CD4-positive, CD25-positive, alpha-beta regulatory T cell (primary cell): ENCODE data around the gene RCAN3. TPM values are rescaled to one million over a fixed set of nuclear protein-coding genes. Genes with fewer than 3 reads are reported as not detected.
A peak's percentile ranks its signal among the peaks of the same experiment; 100 is the strongest.
"Not testable (repeated sequence)": the region's sequence is repeated elsewhere in the genome, so short reads cannot be mapped to it uniquely, and the experiment has no call there.

Experiments
- ATAC-seq, 2 donors: fragments of 150-1000 bp; cut with Tn5 transposase; one replicate each; pipeline ENCODE4 v1.10.0; 2021; ENCODE audit warnings: low read depth in 2 of 2, moderate number of reproducible peaks in 2 of 2, moderate library complexity in 1 of 2
- DNase-seq, 3 donors: peaks; one replicate each; pipeline versions ENCODE4 v3.0.0 to v3.0.0-alpha.2; 2012 to 2022; ENCODE audit warnings: mixed read lengths in 1 of 3
- H3K27ac ChIP-seq: one replicate; pipeline ENCODE4 v1.7.0; 2013; ENCODE audit warnings: mild to moderate bottlenecking, low read length; ENCODE audit not compliant: insufficient read depth, poor library complexity, severe bottlenecking
- H3K27me3 ChIP-seq: one replicate; pipeline ENCODE4 v1.7.0; 2013; ENCODE audit warnings: low read length; ENCODE audit not compliant: control insufficient read depth, insufficient read depth
- H3K36me3 ChIP-seq: one replicate; pipeline ENCODE4 v1.7.0; 2013; ENCODE audit warnings: mild to moderate bottlenecking, low read length, moderate library complexity; ENCODE audit not compliant: control insufficient read depth, insufficient read depth
- H3K4me1 ChIP-seq: 2 replicates; pipeline ENCODE4 v1.7.0; 2013; ENCODE audit warnings: mild to moderate bottlenecking, low read length; ENCODE audit not compliant: insufficient read depth, control insufficient read depth, poor library complexity, severe bottlenecking
- H3K4me3 ChIP-seq: one replicate; pipeline ENCODE4 v1.7.0; 2013; ENCODE audit warnings: low read depth, mild to moderate bottlenecking, low read length, moderate library complexity
- H3K9me3 ChIP-seq, 2 experiments: 1 replicate in 1 of 2; 2 replicates in 1 of 2; pipeline ENCODE4 v1.7.0; 2013; ENCODE audit warnings: low read length in 2 of 2, mild to moderate bottlenecking in 1 of 2, moderate library complexity in 1 of 2; ENCODE audit not compliant: control insufficient read depth in 2 of 2
- H3K27ac Mint-ChIP-seq, 3 donors: one replicate each; pipeline ENCODE4 v1.8.0; 2020 to 2022; ENCODE audit warnings: mild to moderate bottlenecking in 3 of 3, mixed read lengths in 3 of 3, moderate library complexity in 2 of 3
- H3K27me3 Mint-ChIP-seq: one replicate; pipeline ENCODE4 v1.8.0; 2022; ENCODE audit warnings: mild to moderate bottlenecking, mixed read lengths
- H3K36me3 Mint-ChIP-seq: one replicate; pipeline ENCODE4 v1.8.0; 2020; ENCODE audit warnings: mixed read lengths
- H3K4me1 Mint-ChIP-seq, 4 donors: one replicate each; pipeline ENCODE4 v1.8.0; 2020 to 2022; ENCODE audit warnings: mixed read lengths in 4 of 4, mild to moderate bottlenecking in 1 of 4
- H3K4me3 Mint-ChIP-seq, 4 donors: one replicate each; pipeline ENCODE4 v1.8.0; 2020 to 2022; ENCODE audit warnings: mild to moderate bottlenecking in 4 of 4, mixed read lengths in 4 of 4, moderate library complexity in 3 of 4
- H3K9me3 Mint-ChIP-seq, 7 donors: one replicate each; pipeline ENCODE4 v1.8.0; 2020 to 2022; ENCODE audit warnings: mixed read lengths in 7 of 7, mild to moderate bottlenecking in 3 of 7, moderate library complexity in 2 of 7
- polyA plus RNA-seq, 4 donors: library from polyadenylated mRNA; unstranded; fragments of 300-500 nt; fragmentation: Illumina TruSeq; gene quantifications; one replicate each; pipeline ENCODE4 v1.2.3, GENCODE V29; 2021
- total RNA-seq: library from RNA; stranded (reverse); gene quantifications from one replicate; pipeline ENCODE4 v1.2.3, GENCODE V29; 2022

Gene RCAN3
- total and polyA plus RNA-seq, 5 donors from 2014 or later, result 126 to 172 (median 137) TPM

- no peaks in the 10 kb centered on the region for H3K9me3 Mint-ChIP-seq
- H3K36me3 Mint-ChIP-seq, result peaks cover 40% of the 10 kb centered on the region
- Histone ChIP-seq H3K27me3 (no peaks in the 10 kb centered on the region), H3K4me1 (peaks cover 49% of the 10 kb centered on the region), H3K9me3 (no peaks in the 10 kb centered on the region), H3K27ac (peak overlapping the region; percentile 29), H3K36me3 (peaks cover 53% of the 10 kb centered on the region), H3K4me3 (peak overlapping the region; percentile 9)
- H3K4me1 Mint-ChIP-seq, result peaks cover 39 to 80% (median 59%) of the 10 kb centered on the region in 4 donors
- peak overlapping the region in 2 of 4 donors; percentile 18 to 77 for H3K4me3 Mint-ChIP-seq
- ATAC-seq (no peak), DNase-seq (no peak)
- peak overlapping the region; percentile 44 to 79 (median 62) for H3K27ac Mint-ChIP-seq
- H3K27me3 Mint-ChIP-seq, result no peaks in the 10 kb centered on the region
Observed at GRCh38 chr1:24528744-24529143, 26.1 kb downstream of the RCAN3 start.

GRCh38 chr1:24529292-24529691 is 26.7 kb downstream of the RCAN3 start:
- Mint-ChIP-seq H3K27ac (peak overlapping the region; percentile 44 to 79 (median 62)), H3K4me3 (peak overlapping the region in 1 of 4 donors; percentile 77), H3K4me1 (peaks cover 39 to 80% (median 62%) of the 10 kb centered on the region in 4 donors), H3K36me3 (peaks cover 46% of the 10 kb centered on the region)
- not testable (repeated sequence) for DNase-seq, H3K4me3 ChIP-seq, H3K27me3 ChIP-seq, H3K9me3 ChIP-seq, ATAC-seq, H3K9me3 Mint-ChIP-seq, H3K27me3 Mint-ChIP-seq
- H3K4me1 ChIP-seq, result peaks cover 50% of the 10 kb centered on the region
- H3K36me3 ChIP-seq, result peaks cover 50% of the 10 kb centered on the region
- peak overlapping the region; percentile 29 for H3K27ac ChIP-seq

- H3K27me3 Mint-ChIP-seq, result no peaks in the 10 kb centered on the region
- Histone ChIP-seq H3K4me1 (peaks cover 60% of the 10 kb centered on the region), H3K4me3 (peak overlapping the region; percentile 80), H3K27ac (peak overlapping the region; percentile 97), H3K27me3 (no peaks in the 10 kb centered on the region), H3K36me3 (peaks cover 40% of the 10 kb centered on the region), H3K9me3 (no peaks in the 10 kb centered on the region)
- H3K36me3 Mint-ChIP-seq, result peaks cover 49% of the 10 kb centered on the region
- DNase-seq, result peak; percentile 72 to 88 (median 82)
- peak overlapping the region; percentile 74 to 89 (median 84) for H3K4me3 Mint-ChIP-seq
- H3K27ac Mint-ChIP-seq, result peak overlapping the region; percentile 97 to 100 (median 99)
- H3K9me3 Mint-ChIP-seq, result no peaks in the 10 kb centered on the region
- peak; percentile 72 to 78 for ATAC-seq
- H3K4me1 Mint-ChIP-seq, result peaks cover 34 to 82% (median 59%) of the 10 kb centered on the region in 4 donors
Observed at GRCh38 chr1:24535021-24535424, 32.4 kb downstream of the RCAN3 start.

GRCh38 chr1:24535778-24536177 is 33.1 kb downstream of the RCAN3 start:
- no peaks in the 10 kb centered on the region for H3K27me3 ChIP-seq
- no peaks in the 10 kb centered on the region for H3K27me3 Mint-ChIP-seq
- peak overlapping the region; percentile 80 for H3K4me3 ChIP-seq
- DNase-seq, result no peak
- peaks cover 46% of the 10 kb centered on the region for H3K36me3 ChIP-seq
- peak overlapping the region; percentile 81 to 89 (median 85) for H3K4me3 Mint-ChIP-seq
- no peaks in the 10 kb centered on the region for H3K9me3 ChIP-seq
- H3K9me3 Mint-ChIP-seq, result no peaks in the 10 kb centered on the region
- ATAC-seq, result no peak
- H3K27ac Mint-ChIP-seq, result peak overlapping the region; percentile 99 to 100 (median 99)
- H3K27ac ChIP-seq, result peak overlapping the region; percentile 97
- peaks cover 55% of the 10 kb centered on the region for H3K36me3 Mint-ChIP-seq
- H3K4me1 ChIP-seq, result peaks cover 63% of the 10 kb centered on the region
- peaks cover 42 to 83% (median 64%) of the 10 kb centered on the region in 4 donors for H3K4me1 Mint-ChIP-seq

GRCh38 chr1:24536391-24536840 is 33.8 kb downstream of the RCAN3 start:
- Mint-ChIP-seq H3K36me3 (peaks cover 53% of the 10 kb centered on the region), H3K27me3 (no peaks in the 10 kb centered on the region), H3K4me1 (peaks cover 48 to 85% (median 65%) of the 10 kb centered on the region in 4 donors), H3K4me3 (peak overlapping the region; percentile 80 to 86 (median 82)), H3K27ac (peak overlapping the region; percentile 99 to 100 (median 99)), H3K9me3 (no peaks in the 10 kb centered on the region)
- Histone ChIP-seq H3K4me3 (peak overlapping the region; percentile 80), H3K36me3 (peaks cover 39% of the 10 kb centered on the region), H3K27ac (peak overlapping the region; percentile 97), H3K4me1 (peaks cover 68% of the 10 kb centered on the region), H3K9me3 (no peaks in the 10 kb centered on the region), H3K27me3 (no peaks in the 10 kb centered on the region)
- DNase-seq (peak; percentile 71 to 86 (median 78)), ATAC-seq (peak; percentile 73 to 77)

- peaks cover 29% of the 10 kb centered on the region for H3K36me3 Mint-ChIP-seq
- Histone ChIP-seq H3K4me1 (peaks cover 64% of the 10 kb centered on the region), H3K27me3 (no peaks in the 10 kb centered on the region), H3K36me3 (peaks cover 23% of the 10 kb centered on the region), H3K27ac (peak overlapping the region; percentile 67), H3K9me3 (no peaks in the 10 kb centered on the region), H3K4me3 (peak overlapping the region; percentile 72)
- peaks cover 45 to 83% (median 58%) of the 10 kb centered on the region in 4 donors for H3K4me1 Mint-ChIP-seq
- H3K4me3 Mint-ChIP-seq, result peak overlapping the region; percentile 30 to 84 (median 63)
- no peaks in the 10 kb centered on the region for H3K27me3 Mint-ChIP-seq
- no peaks in the 10 kb centered on the region for H3K9me3 Mint-ChIP-seq
- ATAC-seq, result no peak
- peak in 1 of 3 donors; percentile 40 for DNase-seq
- H3K27ac Mint-ChIP-seq, result peak overlapping the region; percentile 82 to 96 (median 92)
Observed at GRCh38 chr1:24540051-24540905, 37.6 kb downstream of the RCAN3 start.

GRCh38 chr1:24540906-24541710 is 38.5 kb downstream of the RCAN3 start:
- Histone ChIP-seq H3K27me3 (no peaks in the 10 kb centered on the region), H3K36me3 (peaks cover 18% of the 10 kb centered on the region), H3K4me3 (peak overlapping the region; percentile 72), H3K27ac (peak overlapping the region; percentile 67), H3K4me1 (peaks cover 62% of the 10 kb centered on the region), H3K9me3 (no peaks in the 10 kb centered on the region)
- no peaks in the 10 kb centered on the region for H3K9me3 Mint-ChIP-seq
- peak overlapping the region; percentile 82 to 96 (median 92) for H3K27ac Mint-ChIP-seq
- DNase-seq (peak; percentile 21 to 62 (median 25)), ATAC-seq (peak; percentile 76 to 81)
- peak overlapping the region; percentile 30 to 84 (median 63) for H3K4me3 Mint-ChIP-seq
- no peaks in the 10 kb centered on the region for H3K27me3 Mint-ChIP-seq
- peaks cover 50 to 83% (median 58%) of the 10 kb centered on the region in 4 donors for H3K4me1 Mint-ChIP-seq
- H3K36me3 Mint-ChIP-seq, result peaks cover 25% of the 10 kb centered on the region
